Measurements from ENCODE around the gene OSBPL2. TPM values are rescaled to one million over a fixed set of nuclear protein-coding genes. Genes with fewer than 3 reads are reported as not detected.

Gene OSBPL2
- polyA plus RNA-seq (2013, experiment 1 of 4): 35.5 TPM
- polyA plus RNA-seq (2013, experiment 2 of 4): 35.5 TPM
- polyA plus RNA-seq (2013, experiment 3 of 4): 24.2 TPM
- polyA plus RNA-seq (2013, experiment 4 of 4): 26.1 TPM

DNA sequence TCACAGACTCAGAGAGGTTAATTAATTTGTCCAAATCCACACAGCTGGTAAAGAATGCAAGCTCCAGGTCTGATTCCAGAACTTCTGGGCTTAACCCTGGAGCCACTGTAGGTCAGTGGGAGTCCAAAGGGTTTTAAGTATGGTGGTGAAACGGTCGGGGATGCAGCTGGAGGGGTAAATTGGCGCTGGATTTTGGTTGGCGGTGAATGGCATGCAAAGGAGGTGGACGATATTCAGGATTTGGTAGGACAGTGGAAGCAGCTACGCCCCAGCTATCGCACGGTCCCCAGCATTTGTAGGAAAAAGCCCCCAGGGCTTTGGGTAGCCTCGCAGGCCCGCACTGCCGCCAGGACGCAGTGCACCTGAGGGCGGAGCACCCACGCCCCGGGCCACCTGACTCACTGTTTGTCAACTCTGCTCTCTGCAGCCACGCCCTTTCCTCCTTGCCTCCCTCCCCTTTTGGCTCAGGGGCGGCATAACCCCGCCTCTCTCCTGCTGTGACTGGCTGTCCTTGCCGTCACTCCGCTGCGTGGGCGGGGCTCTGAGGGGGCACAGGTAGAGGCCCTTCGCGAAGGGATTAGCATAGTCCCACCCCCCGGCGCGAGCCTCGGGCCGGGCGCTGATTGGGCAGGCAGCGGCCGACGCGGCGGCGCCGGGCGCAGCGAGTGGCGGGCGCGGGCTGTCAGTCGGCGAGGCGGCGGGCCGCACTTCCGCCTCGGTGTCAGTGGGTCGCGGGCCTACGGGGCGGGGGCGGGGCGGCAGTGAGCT, at the start of gene OSBPL2:
Gene OSBPL2, plus strand, starts transcription at position 721 of the 768 bp plus-strand sequence. CDS start 17,664 bp downstream, outside the sequence.
- peaks cover 20% of the 10 kb centered on the region for H3K4me1 ChIP-seq (ENCODE audit: control insufficient read depth, insufficient read depth, low read length)
- no peaks in the 10 kb centered on the region for H3K36me3 ChIP-seq (ENCODE audit: control insufficient read depth, insufficient read depth, low read length)
- peak within 1 kb of the TSS; percentile 68 for H3K4me3 ChIP-seq (ENCODE audit: insufficient read depth, low read depth, low read length)
- WGBS, 2 experiments: 4% methylated on average over 55 of the region's 55 CpGs
- no peak within 1 kb of the TSS for H3K27ac ChIP-seq (ENCODE audit: insufficient read depth, low read depth, low read length, poor library complexity, severe bottlenecking)
- H3K27me3 ChIP-seq (ENCODE audit: control insufficient read depth, insufficient read depth, low read length, poor library complexity, severe bottlenecking): no peaks in the 10 kb centered on the region
- no peaks in the 10 kb centered on the region for H3K9me3 ChIP-seq (ENCODE audit: control insufficient read depth, low read length)

DNA sequence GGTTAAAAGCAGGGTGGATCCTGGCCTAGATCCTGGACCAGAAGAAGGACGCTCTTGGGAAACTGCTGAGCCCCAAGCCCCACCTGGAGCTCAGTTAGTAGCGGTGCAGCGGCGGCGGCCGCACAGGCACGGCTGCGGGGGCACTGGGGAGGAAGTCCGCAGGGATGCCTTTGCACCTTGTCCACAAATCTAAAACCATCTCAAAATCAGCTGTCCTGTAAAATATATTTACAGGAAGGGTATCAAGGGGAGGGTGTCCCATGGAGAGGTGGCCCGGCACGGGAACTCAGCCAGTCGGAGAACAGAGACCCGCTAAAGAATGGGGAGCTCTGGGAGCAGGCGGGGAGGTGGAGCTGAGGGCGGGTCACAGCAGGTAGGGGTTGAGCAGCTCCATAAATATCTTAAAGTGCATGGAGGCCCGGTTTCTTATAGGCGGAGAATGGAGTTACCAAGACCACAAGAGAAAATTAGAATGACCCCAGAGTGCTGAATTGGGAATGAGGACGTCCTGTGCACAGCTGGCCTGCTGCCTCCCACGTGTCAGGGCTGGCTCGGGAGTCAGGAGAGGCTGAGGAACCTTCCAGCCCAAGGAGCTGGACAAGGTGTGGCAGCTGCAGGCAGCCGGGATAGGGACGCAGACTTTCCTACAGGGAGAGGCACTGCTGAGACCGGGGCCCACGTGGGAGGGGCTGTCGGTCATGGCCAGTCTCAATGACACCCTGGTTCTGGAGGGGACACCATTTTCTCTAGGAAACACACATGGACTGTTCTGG, 47.5 kb upstream of the OSBPL2 start:
- Histone ChIP-seq H3K4me1 (ENCODE audit: control insufficient read depth, insufficient read depth, low read length) (no peaks in the 10 kb centered on the region), H3K27ac (ENCODE audit: insufficient read depth, low read depth, low read length, poor library complexity, severe bottlenecking) (no peak overlapping the region), H3K36me3 (ENCODE audit: control insufficient read depth, insufficient read depth, low read length) (no peaks in the 10 kb centered on the region), H3K4me3 (ENCODE audit: insufficient read depth, low read depth, low read length) (no peak overlapping the region), H3K9me3 (ENCODE audit: control insufficient read depth, low read length) (no peaks in the 10 kb centered on the region), H3K27me3 (ENCODE audit: control insufficient read depth, insufficient read depth, low read length, poor library complexity, severe bottlenecking) (no peaks in the 10 kb centered on the region)
- 91 to 92% methylated on average over 24 to 25 of the region's 25 CpGs for WGBS, 2 experiments

- Histone ChIP-seq H3K4me3 (ENCODE audit: insufficient read depth, low read depth, low read length) (no peak overlapping the region), H3K36me3 (ENCODE audit: control insufficient read depth, insufficient read depth, low read length) (no peaks in the 10 kb centered on the region), H3K9me3 (ENCODE audit: control insufficient read depth, low read length) (no peaks in the 10 kb centered on the region), H3K4me1 (ENCODE audit: control insufficient read depth, insufficient read depth, low read length) (no peaks in the 10 kb centered on the region), H3K27ac (ENCODE audit: insufficient read depth, low read depth, low read length, poor library complexity, severe bottlenecking) (no peak overlapping the region), H3K27me3 (ENCODE audit: control insufficient read depth, insufficient read depth, low read length, poor library complexity, severe bottlenecking) (no peaks in the 10 kb centered on the region)
- 95% methylated on average over 14 of the region's 14 CpGs for WGBS, 2 experiments
These were observed 46.4 kb upstream of the OSBPL2 start for GRCh38 chr20:62191781-62192559.

- 95 to 96% methylated on average over 9 to 10 of the region's 10 CpGs for WGBS, 2 experiments
- no peaks in the 10 kb centered on the region for H3K36me3 ChIP-seq (ENCODE audit: control insufficient read depth, insufficient read depth, low read length)
- H3K9me3 ChIP-seq (ENCODE audit: control insufficient read depth, low read length): no peaks in the 10 kb centered on the region
- H3K27ac ChIP-seq (ENCODE audit: insufficient read depth, low read depth, low read length, poor library complexity, severe bottlenecking): no peak overlapping the region
- no peaks in the 10 kb centered on the region for H3K27me3 ChIP-seq (ENCODE audit: control insufficient read depth, insufficient read depth, low read length, poor library complexity, severe bottlenecking)
- no peaks in the 10 kb centered on the region for H3K4me1 ChIP-seq (ENCODE audit: control insufficient read depth, insufficient read depth, low read length)
- H3K4me3 ChIP-seq (ENCODE audit: insufficient read depth, low read depth, low read length): no peak overlapping the region
These were observed 45.7 kb upstream of the OSBPL2 start for GRCh38 chr20:62192635-62193034.

DNA sequence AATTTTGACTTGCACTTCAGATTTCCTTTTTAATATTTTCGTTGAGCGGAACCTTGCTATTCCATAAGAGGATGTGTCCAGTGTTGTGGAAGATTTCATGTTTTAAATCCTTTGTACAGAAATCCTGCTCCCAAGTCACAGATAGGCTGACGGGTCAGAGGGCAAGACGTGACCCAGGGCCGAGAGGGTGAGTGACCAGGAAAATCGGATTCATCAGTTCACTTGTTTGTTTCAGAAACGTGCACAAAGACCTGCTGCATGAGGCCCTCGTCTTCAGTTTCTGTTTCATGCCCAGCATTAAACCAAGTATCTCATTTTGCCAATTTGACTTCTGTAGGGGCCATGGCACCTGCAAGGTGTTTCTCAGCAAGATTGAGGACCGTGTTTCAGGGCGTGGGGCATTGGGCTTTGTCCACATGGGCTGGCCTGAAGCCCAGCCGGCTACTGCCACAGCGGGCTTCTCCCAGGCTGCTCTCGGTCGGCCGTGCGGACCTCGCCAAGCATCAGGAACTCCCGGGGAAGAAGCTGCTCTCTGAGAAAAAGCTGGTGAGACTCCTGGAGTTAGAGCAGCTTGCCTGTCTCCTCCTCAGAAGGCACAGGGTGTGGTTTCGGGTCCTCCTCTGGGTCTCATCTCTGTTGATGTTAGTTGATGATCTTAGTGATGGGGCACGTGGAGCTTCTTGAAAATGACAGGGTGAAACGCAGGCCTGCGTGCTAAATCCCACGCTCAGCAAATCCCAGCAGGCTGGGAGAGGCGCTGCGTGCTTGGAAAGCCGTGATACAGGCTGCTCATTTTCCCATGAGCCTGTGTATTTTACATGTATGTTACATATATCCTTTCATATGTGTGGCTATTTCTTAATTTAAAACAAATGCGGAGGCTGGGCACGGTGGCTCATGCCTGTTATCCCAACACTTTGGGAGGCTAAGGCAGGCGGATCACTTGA, 45.0 kb upstream of the OSBPL2 start:
- H3K9me3 ChIP-seq (ENCODE audit: control insufficient read depth, low read length): no peaks in the 10 kb centered on the region
- no peaks in the 10 kb centered on the region for H3K27me3 ChIP-seq (ENCODE audit: control insufficient read depth, insufficient read depth, low read length, poor library complexity, severe bottlenecking)
- H3K27ac ChIP-seq (ENCODE audit: insufficient read depth, low read depth, low read length, poor library complexity, severe bottlenecking): no peak overlapping the region
- no peak overlapping the region for H3K4me3 ChIP-seq (ENCODE audit: insufficient read depth, low read depth, low read length)
- peaks cover 3% of the 10 kb centered on the region for H3K36me3 ChIP-seq (ENCODE audit: control insufficient read depth, insufficient read depth, low read length)
- 93 to 94% methylated on average over 29 of the region's 29 CpGs for WGBS, 2 experiments
- no peaks in the 10 kb centered on the region for H3K4me1 ChIP-seq (ENCODE audit: control insufficient read depth, insufficient read depth, low read length)

GRCh38 chr20:62195075-62195405, 43.3 kb upstream of the OSBPL2 start:
- no peak overlapping the region for H3K27ac ChIP-seq (ENCODE audit: insufficient read depth, low read depth, low read length, poor library complexity, severe bottlenecking)
- peaks cover 13% of the 10 kb centered on the region for H3K36me3 ChIP-seq (ENCODE audit: control insufficient read depth, insufficient read depth, low read length)
- WGBS, 2 experiments: 79 to 84% methylated on average over 8 of the region's 8 CpGs
- H3K9me3 ChIP-seq (ENCODE audit: control insufficient read depth, low read length): no peaks in the 10 kb centered on the region
- H3K4me3 ChIP-seq (ENCODE audit: insufficient read depth, low read depth, low read length): no peak overlapping the region
- no peaks in the 10 kb centered on the region for H3K4me1 ChIP-seq (ENCODE audit: control insufficient read depth, insufficient read depth, low read length)
- H3K27me3 ChIP-seq (ENCODE audit: control insufficient read depth, insufficient read depth, low read length, poor library complexity, severe bottlenecking): no peaks in the 10 kb centered on the region

DNA sequence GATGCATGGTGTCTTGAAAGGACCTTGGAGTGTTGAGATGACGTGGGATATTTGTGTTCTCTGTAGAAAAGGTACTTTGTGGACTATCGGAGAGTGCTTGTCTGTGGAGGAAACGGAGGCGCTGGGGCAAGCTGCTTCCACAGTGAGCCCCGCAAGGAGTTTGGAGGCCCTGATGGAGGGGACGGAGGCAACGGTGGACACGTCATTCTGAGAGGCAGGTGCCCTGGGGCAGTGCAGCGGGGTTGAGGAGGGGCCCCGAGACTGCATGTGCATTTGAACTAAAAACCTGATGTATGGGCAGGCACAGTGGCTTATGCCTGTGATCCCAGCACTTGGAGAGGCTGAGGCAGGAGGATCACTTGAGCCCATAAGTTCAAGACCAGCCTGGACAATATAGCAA, 42.6 kb upstream of the OSBPL2 start:
- H3K36me3 ChIP-seq (ENCODE audit: control insufficient read depth, insufficient read depth, low read length): peaks cover 13% of the 10 kb centered on the region
- no peaks in the 10 kb centered on the region for H3K9me3 ChIP-seq (ENCODE audit: control insufficient read depth, low read length)
- no peak overlapping the region for H3K4me3 ChIP-seq (ENCODE audit: insufficient read depth, low read depth, low read length)
- no peaks in the 10 kb centered on the region for H3K4me1 ChIP-seq (ENCODE audit: control insufficient read depth, insufficient read depth, low read length)
- H3K27ac ChIP-seq (ENCODE audit: insufficient read depth, low read depth, low read length, poor library complexity, severe bottlenecking): no peak overlapping the region
- no peaks in the 10 kb centered on the region for H3K27me3 ChIP-seq (ENCODE audit: control insufficient read depth, insufficient read depth, low read length, poor library complexity, severe bottlenecking)
- 95 to 96% methylated on average over 10 of the region's 10 CpGs for WGBS, 2 experiments

GRCh38 chr20:62196286-62196685, 42.0 kb upstream of the OSBPL2 start:
- Histone ChIP-seq H3K27me3 (ENCODE audit: control insufficient read depth, insufficient read depth, low read length, poor library complexity, severe bottlenecking) (no peaks in the 10 kb centered on the region), H3K27ac (ENCODE audit: insufficient read depth, low read depth, low read length, poor library complexity, severe bottlenecking) (no peak overlapping the region)
- 93 to 94% methylated on average over 10 of the region's 10 CpGs for WGBS, 2 experiments

DNA sequence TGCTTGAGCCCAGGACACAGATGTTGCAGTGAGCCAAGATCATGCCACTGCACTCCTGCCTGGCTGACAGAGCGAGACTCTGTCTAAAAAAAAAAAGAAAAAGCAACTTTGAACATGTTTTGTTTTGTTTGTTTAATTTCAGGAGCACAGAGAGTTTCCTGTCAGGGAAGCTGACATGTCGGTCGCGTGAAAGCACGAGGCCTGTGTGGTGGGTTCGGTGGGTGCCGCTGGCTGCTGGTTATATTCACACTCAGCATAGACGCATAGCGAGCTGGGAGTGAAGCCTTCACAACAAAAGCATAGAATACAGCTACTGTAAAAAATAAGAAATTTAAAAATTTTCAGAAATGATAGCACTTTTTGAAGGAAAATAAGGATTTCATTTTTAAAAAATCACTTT, 41.0 kb upstream of the OSBPL2 start:
- WGBS, 2 experiments: 92% methylated on average over 8 to 9 of the region's 9 CpGs
- H3K9me3 ChIP-seq (ENCODE audit: control insufficient read depth, low read length): no peaks in the 10 kb centered on the region
- peaks cover 13% of the 10 kb centered on the region for H3K36me3 ChIP-seq (ENCODE audit: control insufficient read depth, insufficient read depth, low read length)

More at GRCh38 chr20:62196286-62196685, 42.0 kb upstream of the OSBPL2 start:
- H3K9me3 ChIP-seq (ENCODE audit: control insufficient read depth, low read length): no peaks in the 10 kb centered on the region
- no peaks in the 10 kb centered on the region for H3K4me1 ChIP-seq (ENCODE audit: control insufficient read depth, insufficient read depth, low read length)
- no peak overlapping the region for H3K4me3 ChIP-seq (ENCODE audit: insufficient read depth, low read depth, low read length)
- H3K36me3 ChIP-seq (ENCODE audit: control insufficient read depth, insufficient read depth, low read length): peaks cover 13% of the 10 kb centered on the region

More for the DNA sequence above, 41.0 kb upstream of the OSBPL2 start:
- H3K4me1 ChIP-seq (ENCODE audit: control insufficient read depth, insufficient read depth, low read length): no peaks in the 10 kb centered on the region
- H3K4me3 ChIP-seq (ENCODE audit: insufficient read depth, low read depth, low read length): no peak overlapping the region
- H3K27me3 ChIP-seq (ENCODE audit: control insufficient read depth, insufficient read depth, low read length, poor library complexity, severe bottlenecking): no peaks in the 10 kb centered on the region
- H3K27ac ChIP-seq (ENCODE audit: insufficient read depth, low read depth, low read length, poor library complexity, severe bottlenecking): no peak overlapping the region

All from ectodermal cell (in vitro differentiated cells).